Neural cell (in vitro differentiated cells): Measurements from ENCODE around the gene SEL1L3. TPM values are rescaled to one million over a fixed set of nuclear protein-coding genes. Genes with fewer than 3 reads are reported as not detected.

Experiments
- H2AFZ ChIP-seq: fragments of 200-600, 300-800 bp; sonication (generic), shearing (Covaris generic); 2 replicates; pipeline ENCODE4 v1.6.0; 2014; ENCODE audit warnings: low read depth, mild to moderate bottlenecking, antibody characterized with exemption, low read length, moderate library complexity
- H3F3A ChIP-seq: fragments of 200-600 bp; shearing (Covaris generic); 2 replicates; pipeline ENCODE4 v1.6.1; 2016; ENCODE audit warnings: mild to moderate bottlenecking, moderate library complexity, mixed read lengths, antibody characterized with exemption, low read length; ENCODE audit not compliant: insufficient read depth, poor library complexity, severe bottlenecking
- H3K27ac ChIP-seq: fragments of 200-600, 300-800 bp; sonication (generic), shearing (Covaris generic); 2 replicates; pipeline ENCODE4 v1.5.1; 2014; ENCODE audit warnings: mild to moderate bottlenecking, low read length, moderate library complexity
- H3K27me3 ChIP-seq: fragments of 300-800, 200-600 bp; sonication (generic), shearing (Covaris generic); 2 replicates; pipeline ENCODE4 v1.6.0; 2014; ENCODE audit warnings: mild to moderate bottlenecking, low read depth, low read length, moderate library complexity; ENCODE audit not compliant: insufficient read depth
- H3K36me3 ChIP-seq: fragments of 300-800, 200-600 bp; sonication (generic), shearing (Covaris generic); 2 replicates; pipeline ENCODE4 v1.5.1; 2014; ENCODE audit warnings: mild to moderate bottlenecking, antibody characterized with exemption, low read length, moderate library complexity; ENCODE audit not compliant: insufficient read depth
- H3K4me2 ChIP-seq: fragments of 300-800, 200-600 bp; sonication (generic), shearing (Covaris generic); 2 replicates; pipeline ENCODE4 v1.6.0; 2014; ENCODE audit warnings: mild to moderate bottlenecking, low read length
- H3K4me3 ChIP-seq: fragments of 300-800, 200-600 bp; sonication (generic), shearing (Covaris generic); 2 replicates; pipeline ENCODE4 v1.5.1; 2014; ENCODE audit warnings: mild to moderate bottlenecking, low read length, moderate library complexity
- H3K79me2 ChIP-seq: fragments of 200-600 bp; shearing (Covaris generic); replicated peaks from 2 replicates; pipeline ENCODE4 v1.6.0; 2014; ENCODE audit warnings: mild to moderate bottlenecking, low read length, moderate library complexity; ENCODE audit not compliant: insufficient read depth
- H3K9ac ChIP-seq: fragments of 300-800, 200-600 bp; sonication (generic), shearing (Covaris generic); 2 replicates; pipeline ENCODE4 v1.6.1; 2016; ENCODE audit warnings: mild to moderate bottlenecking, low read length, mixed read lengths
- H3K9me2 ChIP-seq: fragments of 200-600 bp; shearing (Covaris generic); 2 replicates; pipeline ENCODE4 v1.6.1; 2016; ENCODE audit warnings: mild to moderate bottlenecking, low read length, mixed read lengths; ENCODE audit not compliant: insufficient read depth
- H3K9me3 ChIP-seq: fragments of 200-600, 300-800 bp; sonication (generic), shearing (Covaris generic); 2 replicates; pipeline ENCODE4 v1.6.1; 2016; ENCODE audit warnings: mild to moderate bottlenecking, mixed run types, low read length, moderate library complexity, mixed read lengths
- H4K20me1 ChIP-seq: fragments of 200-600 bp; shearing (Covaris generic); 2 replicates; pipeline ENCODE4 v1.6.1; 2016; ENCODE audit warnings: mild to moderate bottlenecking, mixed run types; ENCODE audit not compliant: insufficient read depth
- CTCF ChIP-seq: fragments of 450-650 bp; IDR thresholded peaks from 2 replicates; pipeline ENCODE4 v1.5.1; 2014; ENCODE audit warnings: antibody characterized with exemption, mild to moderate bottlenecking, moderate library complexity; ENCODE audit not compliant: poor library complexity, severe bottlenecking
- EP300 ChIP-seq: fragments of 450-650 bp; conservative IDR thresholded peaks from 2 replicates; pipeline ENCODE4 v1.6.1; 2014; ENCODE audit warnings: antibody characterized with exemption, mild to moderate bottlenecking, moderate library complexity; ENCODE audit not compliant: poor library complexity, severe bottlenecking
- EZH2 ChIP-seq: fragments of 200-600, 300-800 bp; shearing (Covaris generic), sonication (generic); IDR thresholded peaks from 2 replicates; pipeline ENCODE4 v1.6.1; 2014; ENCODE audit warnings: antibody characterized with exemption, low read length, borderline replicate concordance, mild to moderate bottlenecking; ENCODE audit not compliant: insufficient read depth, poor library complexity, severe bottlenecking
- MXI1 ChIP-seq: fragments of 450-650 bp; conservative IDR thresholded peaks from 2 replicates; pipeline ENCODE4 v1.6.1; 2014; ENCODE audit warnings: antibody characterized with exemption, mild to moderate bottlenecking; ENCODE audit not compliant: poor library complexity, severe bottlenecking
- POLR2AphosphoS5 ChIP-seq: IDR thresholded peaks from 2 replicates; pipeline ENCODE4 v1.6.1; 2012
- RAD21 ChIP-seq: fragments of 450-650 bp; conservative IDR thresholded peaks from 2 replicates; pipeline ENCODE4 v1.6.1; 2014; ENCODE audit warnings: antibody characterized with exemption, mild to moderate bottlenecking, moderate library complexity
- REST ChIP-seq: IDR thresholded peaks from 2 replicates; pipeline ENCODE4 v1.6.1; 2012; ENCODE audit warnings: borderline replicate concordance
- SMC3 ChIP-seq: fragments of 450-650 bp; conservative IDR thresholded peaks from 2 replicates; pipeline ENCODE4 v1.6.1; 2014; ENCODE audit warnings: antibody characterized with exemption, mild to moderate bottlenecking, moderate library complexity; ENCODE audit not compliant: poor library complexity
- TAF1 ChIP-seq: IDR thresholded peaks from 2 replicates; pipeline ENCODE4 v1.6.1; 2012; ENCODE audit warnings: low read depth
- polyA plus RNA-seq: library from polyadenylated mRNA; depleted of rRNA; stranded (reverse); fragments of >200 nt; gene quantifications from 2 replicates; pipeline ENCODE4 v1.2.3, GENCODE V29; 2014

SEL1L3 gene
- polyA plus RNA-seq, 1 donor from 2014 or later = 2.0 TPM

GRCh38 chr4:25838526-25838925, 24.3 kb downstream of the SEL1L3 start:
- H3K4me2 ChIP-seq = no peak overlapping the region
- H3K27ac ChIP-seq = no peak overlapping the region
- H3K9me3 ChIP-seq = no peaks in the 10 kb centered on the region
- no peaks in the 10 kb centered on the region for H3F3A ChIP-seq
- no peak overlapping the region for H2AFZ ChIP-seq
- no peaks in the 10 kb centered on the region for H3K9me2 ChIP-seq
- no peaks in the 10 kb centered on the region for H3K79me2 ChIP-seq
- H3K27me3 ChIP-seq = no peaks in the 10 kb centered on the region
- no peak overlapping the region for H3K9ac ChIP-seq
- no peaks in the 10 kb centered on the region for H4K20me1 ChIP-seq
- no peak overlapping the region for H3K4me3 ChIP-seq
- H3K36me3 ChIP-seq = no peaks in the 10 kb centered on the region
- TF ChIP-seq EP300 = no peak
- TF ChIP-seq MXI1 = no peak
- no peak for TF ChIP-seq SMC3
- no peak for TF ChIP-seq CTCF

GRCh38 chr4:25837107-25837506, 25.7 kb downstream of the SEL1L3 start:
- H2AFZ ChIP-seq = no peak overlapping the region
- no peaks in the 10 kb centered on the region for H3K27me3 ChIP-seq
- no peak overlapping the region for H3K27ac ChIP-seq
- TF ChIP-seq CTCF = no peak
- no peak for TF ChIP-seq RAD21
- TF ChIP-seq POLR2AphosphoS5 = no peak
- no peak for TF ChIP-seq REST
- no peak for TF ChIP-seq TAF1
- TF ChIP-seq MXI1 = no peak
- no peak for TF ChIP-seq EP300
- no peak for TF ChIP-seq EZH2
- H3K36me3 ChIP-seq = no peaks in the 10 kb centered on the region
- no peaks in the 10 kb centered on the region for H3F3A ChIP-seq
- no peaks in the 10 kb centered on the region for H3K79me2 ChIP-seq
- H3K4me2 ChIP-seq = no peak overlapping the region
- H4K20me1 ChIP-seq = no peaks in the 10 kb centered on the region
- no peaks in the 10 kb centered on the region for H3K9me3 ChIP-seq
- no peaks in the 10 kb centered on the region for H3K9me2 ChIP-seq
- no peak overlapping the region for H3K4me3 ChIP-seq
- no peak overlapping the region for H3K9ac ChIP-seq
